Mammary microvascular endothelial cell (primary cell): Measurements from ENCODE around the gene CISD3. TPM values are rescaled to one million over a fixed set of nuclear protein-coding genes. Genes with fewer than 3 reads are reported as not detected.

Source experiments
- total RNA-seq: library from RNA; depleted of rRNA; stranded (reverse); fragments of >200 nt; gene quantifications from 2 replicates; pipeline ENCODE4 v1.2.3, GENCODE V29; 2015

CISD3 gene, protein sequence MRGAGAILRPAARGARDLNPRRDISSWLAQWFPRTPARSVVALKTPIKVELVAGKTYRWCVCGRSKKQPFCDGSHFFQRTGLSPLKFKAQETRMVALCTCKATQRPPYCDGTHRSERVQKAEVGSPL
- 11.6 and 14.1 TPM in 2 replicates for total RNA-seq

DNA sequence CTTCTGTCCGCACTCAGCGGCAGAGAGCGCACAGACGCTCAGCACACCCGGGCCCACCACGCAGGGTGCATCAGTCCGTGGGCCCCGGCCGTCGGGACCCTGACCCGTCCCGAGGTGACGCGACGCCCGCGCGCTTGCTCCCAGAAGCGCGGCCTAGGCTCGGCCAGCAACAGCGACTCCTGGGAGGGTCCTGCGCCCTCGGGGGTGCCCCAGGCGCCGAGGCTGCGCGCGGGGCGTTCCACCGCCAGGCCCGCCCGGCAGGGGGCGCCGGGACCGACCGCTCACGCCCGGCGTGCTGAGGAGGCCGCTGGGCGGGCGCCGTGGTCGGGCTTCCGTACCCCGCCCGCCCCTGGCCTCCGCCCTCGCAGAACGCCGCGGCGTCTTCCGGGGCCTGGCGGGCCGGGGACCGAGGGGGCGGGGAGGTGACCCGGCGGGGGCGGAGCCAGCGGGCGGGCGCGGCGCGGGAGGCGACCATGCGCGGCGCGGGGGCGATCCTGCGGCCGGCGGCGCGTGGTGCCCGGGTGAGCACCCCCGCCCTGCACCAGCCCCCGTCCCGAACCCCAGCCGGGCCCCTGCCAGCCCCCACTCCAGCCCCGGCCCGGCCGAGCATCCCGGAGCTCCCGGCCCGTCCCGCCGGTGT is at the start of gene CISD3:
Gene CISD3, plus strand, starts transcription at position 456 of the 640 bp plus-strand sequence. Its CDS starts 18 bp downstream, at position 474.

GRCh38 chr17:38704606-38705522 is 25.3 kb upstream of the CISD3 start, which contains the start of gene MLLT6:
Gene MLLT6 (plus strand): TSS chr17:38705273. CDS start chr17:38705633, 360 bp downstream.

DNA sequence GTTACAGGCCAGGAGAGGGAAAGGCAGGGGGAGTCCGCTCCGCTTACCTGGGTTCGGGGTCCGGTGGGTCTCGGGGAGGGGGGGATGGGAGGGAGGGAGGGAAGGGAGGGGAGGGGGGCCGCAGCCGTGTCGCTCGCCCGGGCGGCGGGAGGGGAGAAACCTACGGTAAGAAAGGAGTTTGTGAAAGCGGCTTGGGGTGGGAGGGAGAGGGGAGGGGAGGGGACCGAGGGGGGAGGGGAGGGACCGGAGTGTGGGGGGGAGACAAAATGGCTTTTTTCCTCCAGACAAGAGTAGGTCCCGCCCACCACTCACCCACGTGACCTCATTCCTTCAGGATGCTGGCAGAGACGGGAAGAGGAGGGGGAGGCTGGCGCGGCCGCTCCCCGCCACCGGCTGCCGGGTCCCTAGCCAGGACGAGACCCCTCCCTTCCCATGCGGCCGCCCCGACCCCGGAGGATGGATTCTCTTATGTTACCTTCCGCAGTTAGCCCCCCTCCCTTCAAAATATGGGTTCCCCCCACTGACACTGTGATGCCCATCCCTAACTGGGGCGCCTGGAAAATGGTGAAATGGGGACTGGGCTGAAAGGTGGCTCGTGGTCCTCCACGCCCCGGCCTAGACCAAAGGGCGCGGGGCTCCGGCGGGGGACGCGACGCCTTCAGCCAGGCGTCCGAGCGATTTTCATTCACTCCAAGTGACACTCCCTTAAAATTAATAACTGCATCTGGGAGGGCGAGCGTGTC is 18.2 kb downstream of the CISD3 start, which contains the start of gene PCGF2:
Gene PCGF2, minus strand, starts transcription at position 188 of the 743 bp plus-strand sequence. CDS start 7,934 bp downstream, outside the sequence.

GRCh38 chr17:38752308-38753070 is 22.3 kb downstream of the CISD3 start, which contains the start of gene PSMB3:
Gene PSMB3 (plus strand): TSS chr17:38752741. CDS start chr17:38752827, 86 bp downstream.

Other genes with a start within 250 kb of the CISD3 start
- gene SRCIN1, start 124.4 kb upstream of the CISD3 start, total RNA-seq = 0.80 TPM in 1 of 2 replicates, not detected in the other
- gene EPOP, start 55.4 kb upstream of the CISD3 start, total RNA-seq = 1.4 and 2.1 TPM in 2 replicates
- 15.7 and 16.5 TPM in 2 replicates for gene MLLT6, start 25.1 kb upstream of the CISD3 start, total RNA-seq
- 9.7 and 14.5 TPM in 2 replicates for gene PCGF2, start 18.0 kb downstream of the CISD3 start, total RNA-seq
- gene PSMB3, start 22.4 kb downstream of the CISD3 start, total RNA-seq = 314 and 374 TPM in 2 replicates
- gene PIP4K2B, start 69.2 kb downstream of the CISD3 start, total RNA-seq = 34.8 and 44.5 TPM in 2 replicates
- gene CWC25, start 95.0 kb downstream of the CISD3 start, total RNA-seq = 7.6 and 10.5 TPM in 2 replicates
- 1,203 and 1,276 TPM in 2 replicates for gene RPL23, start 123.4 kb downstream of the CISD3 start, total RNA-seq
- gene LASP1, start 139.7 kb downstream of the CISD3 start, total RNA-seq = 259 and 281 TPM in 2 replicates
- 0.27 TPM in 1 of 2 replicates, not detected in the other for gene FBXO47, start 237.1 kb downstream of the CISD3 start, total RNA-seq